OCI-LY7 (cell line): ENCODE data around the gene SLC29A3. TPM values are rescaled to one million over a fixed set of nuclear protein-coding genes. Genes with fewer than 3 reads are reported as not detected.

Experiments used
- BruUV-seq: library from RNA; stranded (reverse); fragments of 400-500 nt; replicated peaks from 2 replicates; lab custom pipeline; 2021; lab: Mats Ljungman, UMichigan
- CTCF ChIA-PET: fragments of 300-600 bp; sonication (Branson Sonifier 250); formaldehyde crosslinking; loops from one replicate; lab custom pipeline; 2022; ENCODE audit warnings: antibody characterized with exemption; ENCODE audit not compliant: unreplicated experiment; lab: Charles Lee
- POLR2A ChIA-PET: fragments of 300-600 bp; sonication (Branson Sonifier 250); formaldehyde crosslinking; loops from one replicate; lab custom pipeline; 2022; ENCODE audit warnings: antibody characterized with exemption; lab: Charles Lee
- DNase-seq: peaks from one replicate; pipeline ENCODE4 v3.0.0-alpha.2; 2015; ENCODE audit warnings: low spot score
- H2AFZ ChIP-seq: fragments of 200-600 bp; sonication (generic), shearing (Covaris generic); 2 replicates; pipeline ENCODE4 v1.6.1; 2014; ENCODE audit warnings: mild to moderate bottlenecking, antibody characterized with exemption, low read length, moderate library complexity
- H3K27ac ChIP-seq: fragments of 200-600 bp; sonication (generic); 2 replicates; pipeline ENCODE4 v1.5.1; 2014; ENCODE audit warnings: mixed run types, low read depth, mild to moderate bottlenecking, moderate library complexity, low read length, inconsistent platforms; ENCODE audit not compliant: poor library complexity, severe bottlenecking
- H3K36me3 ChIP-seq: fragments of 200-600 bp; sonication (generic); 2 replicates; pipeline ENCODE4 v1.6.1; 2014; ENCODE audit warnings: mild to moderate bottlenecking, antibody characterized with exemption, low read length, moderate library complexity, mixed read lengths; ENCODE audit not compliant: insufficient read depth
- H3K4me1 ChIP-seq: fragments of 200-600 bp; sonication (generic); 2 replicates; pipeline ENCODE4 v1.5.1; 2014; ENCODE audit warnings: mild to moderate bottlenecking, low read length; ENCODE audit not compliant: insufficient read depth, poor library complexity, severe bottlenecking
- H3K4me2 ChIP-seq: fragments of 200-600 bp; sonication (generic); 2 replicates; pipeline ENCODE4 v1.6.1; 2014; ENCODE audit warnings: mild to moderate bottlenecking, low read length
- H3K4me3 ChIP-seq: fragments of 200-600 bp; sonication (generic); 2 replicates; pipeline ENCODE4 v1.5.1; 2014; ENCODE audit warnings: mild to moderate bottlenecking, low read depth, low read length; ENCODE audit not compliant: poor library complexity, severe bottlenecking
- H3K79me2 ChIP-seq: fragments of 200-600 bp; sonication (generic); 2 replicates; pipeline ENCODE4 v1.6.1; 2016; ENCODE audit warnings: low read depth, mild to moderate bottlenecking, low read length, moderate library complexity, mixed read lengths; ENCODE audit not compliant: insufficient read depth
- H3K9me2 ChIP-seq: fragments of 200-600 bp; sonication (generic); 2 replicates; pipeline ENCODE4 v1.6.1; 2016; ENCODE audit warnings: mild to moderate bottlenecking, low read length, mixed read lengths; ENCODE audit not compliant: insufficient read depth
- H3K9me3 ChIP-seq: fragments of 200-600 bp; sonication (generic); 2 replicates; pipeline ENCODE4 v1.6.1; 2014; ENCODE audit warnings: mild to moderate bottlenecking, mixed run types, low read length, mixed read lengths
- H4K20me1 ChIP-seq: fragments of 200-600 bp; sonication (generic); 2 replicates; pipeline ENCODE4 v1.6.1; 2014; ENCODE audit warnings: mild to moderate bottlenecking, antibody characterized with exemption, low read length, moderate library complexity, mixed read lengths; ENCODE audit not compliant: insufficient read depth
- CTCF ChIP-seq: fragments of 200-600 bp; sonication (generic); conservative IDR thresholded peaks from 2 replicates; pipeline ENCODE4 v1.5.1; 2014; ENCODE audit warnings: mild to moderate bottlenecking, antibody characterized with exemption, low read length, moderate library complexity, mixed read lengths
- EZH2phosphoT487 ChIP-seq: fragments of 200-600 bp; sonication (generic); IDR thresholded peaks from 2 replicates; pipeline ENCODE4 v1.6.1; 2018; ENCODE audit warnings: low read depth, borderline replicate concordance, mild to moderate bottlenecking, mixed run types, antibody characterized with exemption, low read length, moderate library complexity, mixed read lengths
- intact Hi-C: fragments of 100-400 bp; cut with micrococcal nuclease; formaldehyde crosslinking; loops from one replicate; pipeline ENCODE4 v1.10.0; 2022; ENCODE audit not compliant: unreplicated experiment
- total RNA-seq, 2 experiments: library from RNA; depleted of rRNA in 1 of 2; stranded (reverse); fragments of >200 nt in 1 of 2; shearing (Covaris generic) in 1 of 2; gene quantifications; 2 replicates each; pipeline ENCODE4 v1.2.3, GENCODE V29; 2014 to 2022

Gene SLC29A3
- total RNA-seq, 2 experiments from 2014 or later: 1.7 to 8.2 TPM

GRCh38 chr10:71312811-71313789 is 6.0 kb upstream of the SLC29A3 start:
- H3K4me1 ChIP-seq: peaks cover 15% of the 10 kb centered on the region
- no peaks in the 10 kb centered on the region for H3K36me3 ChIP-seq
- H3K9me2 ChIP-seq: no peaks in the 10 kb centered on the region
- no peak overlapping the region for H3K4me3 ChIP-seq
- no peaks in the 10 kb centered on the region for H4K20me1 ChIP-seq
- intact Hi-C loops: loop anchor here (5.0 kb wide), 2 partner anchors 169 to 499 kb away; no protein-coding TSS in a partner anchor
- POLR2A ChIA-PET: no interaction called here
- no TSS peak for BruUV-seq
- TF ChIP-seq CTCF: no peak
- no peak for TF ChIP-seq EZH2phosphoT487
- CTCF ChIA-PET: no interaction called here
- H2AFZ ChIP-seq: no peak overlapping the region
- no peaks in the 10 kb centered on the region for H3K79me2 ChIP-seq
- H3K4me2 ChIP-seq: no peak overlapping the region
- no peaks in the 10 kb centered on the region for H3K9me3 ChIP-seq
- no peak for DNase-seq
- H3K27ac ChIP-seq: no peak overlapping the region

GRCh38 chr10:71314028-71314693 is 4.9 kb upstream of the SLC29A3 start:
- no peaks in the 10 kb centered on the region for H3K36me3 ChIP-seq
- peaks cover 19% of the 10 kb centered on the region for H3K4me1 ChIP-seq
- no peak overlapping the region for H3K27ac ChIP-seq
- H3K79me2 ChIP-seq: no peaks in the 10 kb centered on the region
- H3K9me2 ChIP-seq: no peaks in the 10 kb centered on the region
- no peaks in the 10 kb centered on the region for H3K9me3 ChIP-seq
- no peak for TF ChIP-seq EZH2phosphoT487
- peak; percentile 84 for TF ChIP-seq CTCF
- peak overlapping the region; percentile 73 for H3K4me2 ChIP-seq
- CTCF ChIA-PET: no interaction called here
- intact Hi-C loops: loop anchor here (1.0 to 5.0 kb wide), 6 partner anchors 168 to 498 kb away; no protein-coding TSS in a partner anchor
- no TSS peak for BruUV-seq
- DNase-seq: peak; percentile 70
- H3K4me3 ChIP-seq: peak overlapping the region; percentile 31
- POLR2A ChIA-PET: no interaction called here
- no peaks in the 10 kb centered on the region for H4K20me1 ChIP-seq
- H2AFZ ChIP-seq: peak overlapping the region; percentile 88; the same call in 1 of the 2 replicates
